GM21786 (cell line): ENCODE results near the gene CELSR3.

Experiments used
- ATAC-seq: cut with Tn5 transposase; IDR thresholded peaks from one replicate; pipeline ENCODE4 v1.9.1; 2021; ENCODE audit not compliant: unreplicated experiment

CELSR3 gene

DNA sequence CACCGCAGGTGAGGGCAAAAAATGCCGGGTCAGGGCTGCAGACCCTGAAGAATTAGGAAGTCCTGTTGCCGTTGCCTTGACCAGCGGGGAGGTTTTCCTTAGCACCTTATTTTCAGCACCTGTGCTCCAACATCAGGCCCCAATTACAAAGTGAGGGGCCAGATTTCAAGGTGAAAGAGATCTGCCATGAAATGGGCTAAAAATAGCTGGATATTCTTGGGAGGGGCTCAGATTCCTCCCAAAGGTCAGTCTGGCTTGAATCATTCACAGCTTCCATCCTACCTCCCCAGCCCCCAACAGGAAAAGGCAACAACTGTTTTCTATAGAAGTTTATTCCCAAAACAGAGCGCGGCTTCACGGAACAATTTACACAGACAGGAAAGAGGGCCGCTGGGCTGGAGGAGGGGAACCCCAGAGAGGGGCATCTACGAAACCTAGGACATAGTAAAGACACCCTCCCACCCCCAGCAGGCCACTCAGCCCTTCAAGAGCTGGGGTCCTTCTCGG is 26.5 kb downstream of the CELSR3 start:
- ATAC-seq, result no peak

GRCh38 chr3:48635222-48636021 is 27.3 kb downstream of the CELSR3 start, which contains the start of gene SLC26A6:
SLC26A6 (minus strand) TSS chr3:48635461; CDS start chr3:48635393, 68 bp downstream.
- ATAC-seq, result peak; percentile 92

GRCh38 chr3:48634661-48635221 is 27.9 kb downstream of the CELSR3 start:
- no peak for ATAC-seq

GRCh38 chr3:48633743-48634142 is 28.9 kb downstream of the CELSR3 start:
- ATAC-seq, result no peak

DNA sequence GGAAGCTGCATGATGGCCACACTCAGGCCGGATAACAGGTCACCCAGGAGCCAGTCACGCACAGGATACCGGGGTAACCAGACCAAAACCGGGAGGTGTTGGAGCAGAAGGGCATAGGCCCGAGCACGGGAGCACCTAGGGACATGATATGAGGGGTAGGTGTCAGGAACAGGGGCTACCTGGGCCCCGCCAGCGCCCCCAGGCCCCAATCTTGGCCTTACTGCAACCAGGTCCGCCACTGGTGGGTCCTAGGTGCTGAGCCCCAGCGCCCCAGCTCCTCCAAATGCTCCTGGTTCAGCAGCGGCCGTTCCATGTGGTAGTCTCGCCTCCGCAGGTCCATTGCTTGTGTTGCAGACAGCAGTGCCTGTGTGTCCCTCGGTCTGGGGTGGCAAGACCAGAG is 29.4 kb downstream of the CELSR3 start:
- no peak for ATAC-seq

DNA sequence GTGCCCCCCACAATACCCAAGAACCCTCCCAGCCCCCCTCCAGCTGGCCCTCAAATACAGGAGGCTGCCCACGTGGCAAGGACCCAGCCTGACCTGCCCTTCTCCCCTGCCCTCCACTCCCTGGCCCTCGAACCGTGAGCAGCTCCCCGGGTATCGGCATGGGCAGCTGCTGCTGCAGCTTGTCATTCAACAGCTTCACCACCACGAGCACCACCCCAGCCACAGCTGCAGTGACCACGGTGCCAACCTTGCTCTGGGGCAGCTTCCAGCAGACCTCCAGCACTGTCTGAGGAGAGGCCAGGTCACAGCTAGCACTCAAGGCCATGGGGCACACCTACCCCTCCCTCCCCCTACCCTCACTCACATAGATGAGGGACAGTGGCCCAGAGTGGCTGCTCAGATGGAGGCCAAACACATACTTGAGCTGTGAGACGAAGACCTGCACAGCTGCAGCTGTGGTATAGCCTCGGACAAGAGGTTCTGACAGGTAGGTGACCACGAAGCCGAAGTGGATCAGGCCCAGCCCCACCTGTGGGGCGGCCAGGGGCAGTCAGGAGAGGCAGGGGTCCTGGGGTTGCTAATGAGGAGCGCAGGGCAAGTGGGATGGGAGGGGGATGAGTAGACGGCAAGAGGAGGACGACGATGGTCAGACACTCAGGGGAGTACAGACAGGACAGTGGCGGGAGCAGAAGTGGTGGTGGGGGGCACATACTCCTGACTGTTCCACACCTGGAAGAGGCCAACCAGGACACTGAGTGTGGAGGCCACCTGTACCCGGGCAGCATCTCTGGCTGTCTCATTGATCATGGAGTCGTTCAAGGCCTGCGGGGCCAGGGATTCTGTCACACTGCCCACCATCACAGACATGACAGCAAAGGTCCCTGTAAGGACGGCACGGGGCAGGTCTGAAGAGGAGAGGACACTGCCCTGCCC is 30.9 kb downstream of the CELSR3 start:
- no peak for ATAC-seq

GRCh38 chr3:48630833-48631232 is 31.9 kb downstream of the CELSR3 start:
- ATAC-seq, result no peak

- no peak for ATAC-seq
Measured at GRCh38 chr3:48630407-48630806, 32.3 kb downstream of the CELSR3 start.

GRCh38 chr3:48629894-48630293 is 32.8 kb downstream of the CELSR3 start:
- no peak for ATAC-seq

GRCh38 chr3:48628277-48629017 is 34.2 kb downstream of the CELSR3 start:
- ATAC-seq, result no peak

GRCh38 chr3:48625600-48625999 is 37.1 kb downstream of the CELSR3 start:
- no peak for ATAC-seq

DNA sequence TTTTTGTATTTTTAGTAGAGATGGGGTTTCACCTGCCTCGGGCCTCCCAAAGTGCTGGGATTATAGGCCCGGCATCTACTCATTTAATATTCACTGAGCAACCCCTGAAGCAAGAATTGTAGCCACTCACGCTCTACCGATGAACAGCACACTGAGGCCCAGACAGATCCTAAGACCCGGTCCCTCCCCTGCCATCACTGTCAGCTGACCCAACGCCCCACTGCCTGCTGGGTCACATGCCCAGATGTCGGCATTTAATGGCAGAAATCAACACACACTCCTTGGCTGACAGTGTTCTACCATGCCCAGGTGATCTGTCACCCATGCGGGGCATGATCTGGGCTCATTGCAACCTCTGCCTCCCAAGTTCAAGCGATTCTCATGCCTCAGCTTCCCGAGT is 37.9 kb downstream of the CELSR3 start:
- no peak for ATAC-seq

DNA sequence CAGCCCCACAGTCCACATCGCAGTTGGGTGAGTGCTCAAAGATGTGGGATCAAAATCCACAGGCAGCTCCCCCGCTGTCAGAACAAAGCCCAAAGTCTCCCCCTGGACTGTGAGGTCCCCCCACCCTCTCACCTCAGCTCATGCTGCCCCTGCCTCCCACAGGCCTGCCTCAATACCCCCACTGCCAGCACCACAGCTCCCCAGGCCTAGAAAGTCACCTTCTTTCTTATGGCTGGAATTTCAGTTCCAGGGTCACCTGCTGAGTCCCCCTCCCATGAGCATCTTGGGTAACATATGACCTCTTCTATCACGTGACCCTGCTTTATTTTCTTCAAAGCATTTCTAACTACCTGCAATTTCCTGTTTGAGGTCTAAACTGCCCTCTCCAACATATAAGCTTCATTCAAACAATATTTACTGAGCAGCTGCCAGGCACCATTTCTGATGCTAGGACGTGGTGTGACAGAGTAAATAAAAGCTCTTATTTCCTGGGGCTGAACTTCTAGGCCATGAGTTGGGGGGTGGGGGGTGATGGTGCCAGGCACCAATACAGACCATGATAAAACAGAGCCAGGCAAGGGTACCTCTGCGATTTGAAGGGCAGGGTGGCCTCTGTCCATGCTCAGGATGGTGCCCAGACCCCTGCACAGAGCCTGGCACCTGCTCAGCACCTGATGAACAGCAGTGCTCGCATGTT is 38.7 kb downstream of the CELSR3 start:
- ATAC-seq, result no peak

DNA sequence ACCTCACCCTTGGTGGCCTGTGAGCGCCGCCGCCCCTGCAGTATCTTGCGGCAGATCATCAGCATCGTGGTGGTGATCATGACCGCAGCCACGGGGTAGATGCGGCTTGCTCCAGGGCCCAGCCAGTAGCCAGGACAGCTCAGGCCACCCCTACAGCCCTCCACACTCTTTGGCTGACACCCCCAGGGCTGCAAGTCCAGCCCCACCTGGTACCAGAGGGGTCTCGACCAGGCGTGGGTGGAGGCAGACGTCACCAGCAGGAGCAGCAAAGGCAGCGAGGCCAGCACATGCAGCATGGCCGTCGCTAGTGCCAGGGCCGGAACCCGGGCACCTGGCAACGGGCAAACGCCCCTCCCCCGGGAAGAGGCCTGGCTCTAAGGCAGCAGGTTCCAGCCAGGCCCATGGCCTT is 41.2 kb downstream of the CELSR3 start, which contains the start of gene TMEM89:
TSS of gene TMEM89 (minus strand) at position 309 of the 409 bp plus-strand sequence. CDS start at position 296, 13 bp downstream.
- no peak for ATAC-seq

DNA sequence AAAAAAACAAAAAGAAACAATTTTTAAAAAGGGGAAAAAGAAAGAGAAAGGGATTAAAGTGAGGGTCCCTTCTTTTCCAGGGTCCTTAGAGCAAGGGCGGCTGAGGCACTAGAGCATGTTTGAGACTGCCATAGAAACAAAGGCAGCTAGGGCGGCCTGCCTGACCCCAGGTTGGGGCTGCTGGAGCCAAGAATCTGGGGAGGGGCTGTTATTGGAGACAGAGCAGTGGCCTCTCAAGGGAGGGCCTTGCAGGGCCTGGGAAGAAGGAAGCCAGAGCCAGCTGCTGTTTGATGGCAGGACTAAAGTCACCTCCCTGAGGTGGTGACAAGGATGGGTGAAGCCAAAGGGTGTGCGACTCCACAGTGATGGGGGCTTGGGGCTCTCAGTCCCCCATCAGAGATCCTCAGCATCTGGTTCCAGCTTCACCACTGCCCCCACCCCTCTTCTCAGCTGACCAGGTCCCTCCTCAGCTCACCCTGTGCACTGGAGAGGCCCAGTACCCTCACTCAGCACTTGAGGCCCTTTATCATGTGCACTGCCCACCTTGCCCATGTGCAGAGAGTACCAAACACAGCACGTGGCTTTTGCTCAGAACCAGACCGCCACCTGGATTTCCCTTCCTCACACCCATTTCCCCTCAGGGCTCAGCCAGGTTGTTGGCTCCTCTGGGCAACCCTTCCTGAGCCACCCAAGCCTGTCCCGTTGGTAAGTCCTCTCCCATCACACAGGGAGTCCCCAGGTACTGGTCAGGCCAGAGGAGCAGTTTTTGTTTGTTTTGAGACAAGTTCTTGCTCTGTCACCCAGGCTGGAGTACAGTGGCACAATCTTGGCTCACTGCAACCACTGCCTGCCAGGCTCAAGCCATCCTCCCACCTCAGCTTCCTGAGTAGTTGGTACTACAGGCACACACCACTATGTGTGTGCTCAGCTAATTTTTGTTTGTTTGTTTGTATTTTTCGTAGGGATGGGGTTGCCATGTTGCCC is 42.9 kb downstream of the CELSR3 start:
- no peak for ATAC-seq

- no peak for ATAC-seq
Measured at GRCh38 chr3:48617559-48617958, 45.1 kb downstream of the CELSR3 start.

- ATAC-seq, result no peak
Measured at GRCh38 chr3:48614044-48614443, 48.6 kb downstream of the CELSR3 start.

DNA sequence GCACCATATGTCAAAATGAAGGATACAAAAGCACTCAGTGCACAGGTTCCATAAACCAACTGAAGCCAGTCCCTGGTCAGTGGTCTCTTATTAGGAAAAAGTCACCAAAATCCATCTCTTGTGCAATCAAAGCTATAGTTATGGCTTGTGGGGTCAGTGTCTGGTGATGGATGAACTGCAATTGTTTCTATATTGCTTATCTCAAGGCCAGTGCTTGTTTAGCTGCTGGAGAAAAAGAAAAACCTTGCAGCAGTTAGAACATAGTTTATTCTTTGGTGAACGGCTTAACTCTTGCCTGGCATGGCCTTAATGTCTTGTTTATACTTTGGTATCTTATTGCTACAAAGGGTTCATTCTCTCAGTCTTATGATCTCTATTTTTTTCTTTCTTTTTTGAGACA is 50.4 kb downstream of the CELSR3 start:
- no peak for ATAC-seq
